CD1c-positive myeloid dendritic cell (primary cell): ENCODE measurements around the gene DOC2B.
"Not testable (repeated sequence)": the region's sequence is repeated elsewhere in the genome, so short reads cannot be mapped to it uniquely, and the experiment has no call there.

Source experiments
- DNase-seq: peaks from one replicate; pipeline ENCODE4 v3.0.0-alpha.2; 2016; ENCODE audit errors: extremely low spot score

Gene DOC2B

DNA sequence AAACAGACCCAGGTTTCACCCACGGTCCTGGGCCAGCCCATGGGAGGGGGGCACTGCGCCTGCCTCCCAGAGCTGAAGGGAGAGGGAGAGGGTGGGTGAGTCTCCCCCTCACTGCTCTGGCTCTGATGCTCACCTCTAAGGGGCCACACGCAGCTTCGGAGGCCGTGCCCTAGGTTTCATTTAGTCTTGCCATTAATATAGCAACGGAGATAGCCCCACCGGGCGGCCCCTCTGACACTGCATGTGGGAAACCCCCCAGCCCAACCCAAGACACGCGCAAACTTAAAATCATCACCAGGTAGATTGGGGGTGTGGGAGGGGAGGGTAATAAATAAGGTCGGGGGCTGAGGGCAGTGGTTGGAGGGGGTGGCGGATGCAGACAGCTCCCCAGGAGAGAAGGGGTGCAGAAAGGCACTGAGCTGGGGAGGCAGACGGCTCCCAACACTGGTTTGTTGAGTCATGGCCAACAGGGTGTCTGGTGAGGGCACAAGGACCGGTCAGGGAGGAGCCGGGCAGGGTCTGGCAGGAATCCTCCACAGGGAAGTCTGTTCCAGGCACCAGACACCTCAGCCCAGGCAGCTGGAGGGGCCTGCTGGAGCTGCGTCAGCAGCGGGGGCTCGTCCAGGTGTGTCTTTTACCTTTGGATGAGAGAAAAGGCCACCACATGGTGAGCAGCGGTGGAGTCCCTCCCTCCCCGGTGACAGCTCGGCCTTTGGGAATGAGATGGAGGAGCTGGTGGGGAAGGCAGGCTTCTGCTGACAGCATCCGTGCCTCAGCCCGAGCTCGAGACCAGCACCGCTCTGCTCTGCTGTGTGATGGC, 32.0 kb upstream of the DOC2B start:
- DNase-seq: no peak

DNA sequence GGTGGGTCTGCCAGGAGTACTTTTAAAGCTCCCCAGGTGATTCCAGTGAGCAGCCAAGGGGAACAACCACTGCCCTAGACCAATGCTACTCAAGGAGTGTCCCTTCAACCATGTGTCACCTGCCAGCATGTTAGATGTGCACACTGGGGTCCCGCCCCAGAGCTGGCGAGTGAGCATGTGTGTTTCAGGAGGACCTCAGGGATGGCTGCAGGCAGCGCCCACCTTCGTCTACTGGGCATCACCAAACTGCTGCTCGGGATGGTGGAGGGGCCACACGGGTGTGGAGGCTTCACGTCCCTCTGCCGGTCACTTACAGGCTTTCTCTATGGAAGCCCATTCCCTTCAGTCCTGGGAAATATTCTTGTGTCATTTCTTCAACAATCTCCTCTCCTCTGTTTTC, 29.0 kb upstream of the DOC2B start:
- no peak for DNase-seq

DNA sequence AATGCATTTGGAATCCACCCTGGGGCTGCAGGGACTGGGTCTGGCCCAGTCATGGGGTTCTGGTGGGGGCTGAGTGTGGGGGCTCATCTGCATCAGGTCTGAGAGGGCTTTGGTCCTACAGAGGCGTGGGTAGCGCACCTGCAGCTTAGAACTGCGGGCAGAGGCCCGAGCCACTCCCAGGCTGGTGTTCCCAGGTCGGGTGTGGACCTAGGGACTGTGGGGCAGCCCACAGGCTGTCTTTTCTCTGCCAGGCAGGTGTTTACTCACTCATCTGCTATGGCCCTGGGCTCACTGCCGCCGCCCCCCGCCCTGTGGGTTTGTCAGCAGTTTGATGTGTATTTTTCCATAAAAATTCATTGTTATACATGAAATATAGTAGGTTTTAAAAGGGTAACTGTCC, 27.0 kb upstream of the DOC2B start:
- no peak for DNase-seq

DNA sequence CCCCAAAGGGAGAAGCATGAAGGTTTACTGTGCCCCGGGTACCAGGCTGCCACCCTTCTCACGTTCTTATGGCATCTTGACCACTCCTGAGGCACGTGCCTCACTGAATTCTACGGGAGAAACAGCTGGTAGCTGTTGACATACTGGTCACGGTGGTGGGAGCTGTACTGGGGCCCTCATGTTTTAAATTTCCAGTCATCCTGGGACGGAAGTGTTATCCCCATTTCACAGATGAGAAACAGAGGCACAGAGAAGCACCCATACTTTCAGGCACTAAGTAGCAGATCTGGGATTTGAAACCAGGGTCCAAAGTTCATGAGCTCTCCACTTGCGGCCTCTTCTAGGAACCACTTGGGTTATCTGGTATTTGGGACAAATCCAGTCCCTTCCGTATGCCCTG, 26.3 kb upstream of the DOC2B start:
- no peak for DNase-seq

GRCh38 chr17:206941-207560, 25.6 kb upstream of the DOC2B start:
- DNase-seq: no peak

DNA sequence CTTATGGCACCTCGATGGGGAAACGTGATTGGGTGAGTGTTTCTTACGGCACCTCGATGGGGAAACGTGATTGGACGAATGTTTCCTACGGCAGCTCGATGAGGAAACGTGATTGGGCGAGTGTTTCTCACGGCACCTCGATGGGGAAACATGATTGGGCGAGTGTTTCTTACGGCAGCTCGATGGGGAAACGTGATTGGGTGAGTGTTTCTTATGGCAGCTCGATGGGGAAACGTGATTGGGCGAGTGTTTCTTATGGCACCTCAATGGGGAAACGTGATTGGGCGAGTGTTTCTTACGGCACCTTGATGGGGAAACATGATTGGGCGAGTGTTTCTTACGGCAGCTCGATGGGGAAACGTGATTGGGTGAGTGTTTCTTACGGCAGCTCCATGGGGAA, 25.0 kb upstream of the DOC2B start:
- DNase-seq: not testable (repeated sequence)

DNA sequence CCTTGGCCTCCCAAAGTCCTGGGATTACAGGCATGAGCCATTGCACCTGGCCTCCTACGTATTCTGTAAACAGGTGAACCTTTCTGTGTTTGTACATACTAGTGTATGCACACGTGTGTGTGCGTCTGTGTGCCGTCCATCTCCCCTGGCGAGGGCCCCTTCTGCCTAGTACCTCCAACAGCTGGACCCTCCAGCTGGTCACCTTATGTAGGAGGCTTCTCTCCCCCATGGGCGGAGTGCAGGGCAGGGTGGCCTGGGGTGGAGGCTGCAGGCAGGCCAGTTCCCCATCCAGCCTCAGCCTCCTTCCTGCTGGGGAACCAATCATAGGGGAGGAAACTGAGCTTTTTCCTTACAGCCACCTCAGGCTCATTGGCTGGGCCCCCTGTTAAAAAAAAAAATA, 24.4 kb upstream of the DOC2B start:
- no peak for DNase-seq

DNA sequence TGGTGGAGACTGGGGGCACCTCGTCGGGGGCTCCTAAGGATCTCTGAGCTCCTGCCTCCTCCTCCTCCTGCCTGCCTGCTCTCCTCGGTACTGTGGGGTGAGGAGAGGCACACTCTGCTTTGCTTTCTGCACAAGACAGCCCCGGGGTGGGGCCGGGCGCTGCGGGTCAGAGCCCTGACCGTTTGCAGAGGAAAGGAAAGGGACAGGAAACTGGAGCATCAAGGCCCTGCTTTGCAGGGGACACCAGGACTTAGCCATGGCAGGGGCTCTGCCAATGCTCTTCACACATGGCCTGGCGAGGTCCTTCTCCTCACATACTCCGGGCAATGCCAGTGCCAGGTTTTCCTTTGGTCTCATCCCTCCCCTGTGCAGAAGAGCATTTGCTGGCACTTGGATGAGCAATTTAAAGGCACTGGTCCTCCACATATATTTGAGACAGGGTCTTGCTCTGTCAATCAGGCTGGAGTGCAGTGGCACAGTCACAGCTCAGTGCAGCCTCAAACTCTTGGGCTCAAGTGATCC, 23.8 kb upstream of the DOC2B start:
- no peak for DNase-seq

- no peak for DNase-seq
Measured at GRCh38 chr17:204427-205147, 23.1 kb upstream of the DOC2B start.

DNA sequence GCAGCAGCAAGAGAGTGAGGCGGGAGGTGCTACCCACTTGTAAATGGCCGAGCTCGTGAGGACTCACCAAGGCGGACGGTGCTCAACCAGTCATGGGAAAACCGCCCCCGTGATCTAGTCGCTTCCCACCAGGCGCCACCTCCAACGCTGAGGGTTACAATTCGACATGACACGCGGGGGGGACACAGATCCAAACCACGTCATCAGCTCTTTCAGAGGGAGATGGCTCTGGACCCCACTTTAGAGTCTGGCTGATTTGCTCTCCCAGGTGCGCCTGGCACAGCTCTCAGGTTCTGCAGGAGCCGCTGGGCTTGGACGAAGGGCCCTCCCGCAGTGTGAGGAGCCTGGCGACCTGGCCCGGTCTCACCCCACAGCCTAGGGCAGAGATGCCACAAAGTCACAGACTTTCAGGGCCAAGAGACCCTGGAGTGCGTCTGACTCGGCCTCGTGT, 21.1 kb upstream of the DOC2B start:
- no peak for DNase-seq

DNA sequence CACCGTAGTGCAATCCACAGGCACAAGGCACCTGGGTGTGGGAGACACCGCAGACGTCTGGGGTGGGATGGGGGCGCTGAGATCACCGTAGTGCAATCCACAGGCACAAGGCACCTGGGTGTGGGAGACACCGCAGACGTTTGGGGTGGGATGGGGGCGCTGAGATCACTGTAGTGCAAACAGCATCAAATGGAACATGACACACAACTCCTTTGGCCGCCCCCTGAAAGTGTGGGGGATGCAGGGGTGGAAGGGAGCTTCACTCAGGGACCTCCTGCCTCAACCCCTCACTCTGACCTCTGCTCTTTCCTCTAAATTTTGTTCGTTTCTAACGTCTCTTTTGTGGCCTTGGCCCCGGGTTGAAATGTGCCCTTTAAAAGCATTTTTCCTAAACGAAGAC, 20.3 kb upstream of the DOC2B start:
- DNase-seq: not testable (repeated sequence)

GRCh38 chr17:201257-201656, 19.8 kb upstream of the DOC2B start:
- DNase-seq: not testable (repeated sequence)

GRCh38 chr17:200586-200985, 19.1 kb upstream of the DOC2B start:
- DNase-seq: no peak

GRCh38 chr17:199806-200545, 18.5 kb upstream of the DOC2B start:
- DNase-seq: no peak

GRCh38 chr17:199191-199604, 17.7 kb upstream of the DOC2B start:
- DNase-seq: no peak

- not testable (repeated sequence) for DNase-seq
Measured at GRCh38 chr17:198225-198624, 16.8 kb upstream of the DOC2B start.

DNA sequence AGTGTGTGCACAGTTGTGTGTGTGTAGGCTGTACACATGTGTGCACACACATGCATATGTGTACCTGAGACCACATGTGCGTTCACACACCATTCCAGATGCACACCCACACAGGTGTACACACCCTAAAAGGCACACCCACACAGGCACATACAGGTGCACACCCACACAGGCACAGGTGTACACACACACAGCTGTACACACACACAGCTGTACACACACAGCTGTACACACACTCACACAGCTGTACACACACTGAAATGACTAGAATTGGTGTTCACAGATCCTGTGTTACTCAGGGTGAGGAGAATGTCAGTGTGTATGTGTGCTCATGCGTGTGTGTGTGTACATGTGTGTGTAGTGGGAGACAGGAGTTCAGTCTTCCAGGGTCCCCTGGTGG, 15.9 kb upstream of the DOC2B start:
- no peak for DNase-seq

DNA sequence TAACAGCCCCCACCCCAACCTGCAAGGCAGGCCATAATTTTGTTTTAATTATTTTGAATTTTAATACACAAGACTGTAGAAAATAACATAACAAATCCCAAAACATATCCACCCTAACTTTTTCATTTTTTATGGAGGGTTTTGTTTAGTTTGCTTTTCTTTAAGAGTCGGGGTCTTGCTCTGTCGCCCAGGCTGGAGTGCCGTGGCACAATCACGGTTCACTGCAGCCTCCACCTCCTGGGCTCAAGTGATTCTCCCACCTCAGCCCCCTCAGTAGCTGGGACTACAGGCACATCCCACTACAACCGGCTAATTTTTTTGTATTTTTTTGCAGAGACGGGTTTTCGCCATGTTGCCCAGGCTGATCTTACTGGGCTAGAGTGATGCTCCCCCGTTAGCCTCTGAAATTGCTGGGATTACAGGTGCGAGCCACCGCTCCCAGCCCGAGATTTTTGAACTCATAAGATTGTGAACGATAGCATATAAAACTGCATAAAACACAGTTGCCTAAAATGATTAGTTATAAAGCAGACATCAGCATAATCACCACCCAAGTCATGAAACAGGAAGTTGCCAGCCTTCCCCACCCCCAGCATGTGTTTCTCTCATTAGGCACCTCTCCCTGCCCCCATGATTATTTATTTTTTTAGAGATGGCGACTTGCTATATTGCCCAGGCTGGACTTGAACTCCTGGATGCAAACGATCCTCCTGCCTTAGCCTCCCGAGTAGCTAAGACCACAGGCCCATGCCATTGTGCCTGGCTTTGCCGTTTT, 13.6 kb upstream of the DOC2B start:
- DNase-seq: no peak

DNA sequence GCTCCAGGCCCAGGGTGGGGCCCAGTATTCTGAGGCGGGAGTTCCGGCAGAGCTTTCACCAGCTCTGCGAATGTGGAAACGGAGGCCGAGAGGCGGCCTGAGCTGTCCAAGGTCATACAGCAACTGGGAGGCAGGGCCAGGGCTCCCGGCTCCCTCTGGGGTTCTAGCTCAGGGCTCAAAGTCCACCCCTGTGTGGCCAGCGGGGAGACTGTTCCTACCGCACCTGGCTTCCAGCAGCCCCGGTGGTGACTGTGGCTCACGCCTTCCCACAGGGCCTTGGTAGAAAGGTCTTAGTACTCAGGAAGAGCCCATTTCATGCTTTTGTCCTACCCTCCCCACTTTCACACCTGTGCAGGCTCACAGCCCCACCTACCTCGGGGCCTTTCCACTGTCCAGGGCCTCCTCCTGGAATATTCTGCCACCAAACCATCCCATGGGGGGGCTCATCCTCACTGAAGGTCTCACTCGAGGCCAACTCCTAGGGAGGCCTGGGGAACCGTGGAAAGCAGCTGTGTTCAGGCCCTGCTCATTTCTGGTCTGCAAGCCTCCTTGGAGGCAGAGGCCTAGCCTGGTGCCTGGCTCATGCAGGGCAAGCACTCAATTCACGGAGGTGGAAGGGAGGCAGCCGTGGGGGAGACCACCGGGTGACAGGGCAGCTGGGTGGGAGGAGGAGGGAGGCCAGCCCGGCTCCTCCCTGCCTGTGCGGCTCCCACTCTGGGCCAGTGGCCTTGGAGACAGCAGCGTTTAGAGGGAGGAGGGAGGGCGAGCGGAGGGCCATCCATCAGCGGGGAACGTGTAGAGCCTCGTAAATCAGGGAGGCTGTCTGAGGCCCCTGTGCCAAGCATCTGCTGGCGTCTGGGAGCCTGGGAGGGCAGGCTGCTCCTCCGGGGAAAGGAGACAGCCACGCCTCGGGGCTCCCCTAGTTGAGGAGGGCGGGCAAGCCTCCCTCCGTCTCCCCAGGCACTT, 12.7 kb upstream of the DOC2B start:
- no peak for DNase-seq

GRCh38 chr17:193426-193810, 12.0 kb upstream of the DOC2B start:
- no peak for DNase-seq
